ENCODE data around the gene CELA2A.
"Not testable (repeated sequence)": the region's sequence is repeated elsewhere in the genome, so short reads cannot be mapped to it uniquely, and the experiment has no call there.

The CELA2A gene

GRCh38 chr1:15472587-15472986 is 16.1 kb downstream of the CELA2A start:
- in situ Hi-C loops (cut with HindIII; ENCODE audit: low pct_unique_long_range_greater_than_20kb, low sequenced_read_pairs) = no loop called here
- no peak for TF ChIP-seq JUND (IDR thresholded peaks at IDR 0.05; ENCODE audit: low read depth)
- DNase-seq (ENCODE audit: low read depth in 1 of 2, low spot score in 1 of 2) = no peak

GRCh38 chr1:15475752-15476314 is 19.3 kb downstream of the CELA2A start, which contains the start of gene CELA2B:
TSS of gene CELA2B (plus strand) at chr1:15476104. CDS start at chr1:15476126, 22 bp downstream.
- in situ Hi-C loops (cut with HindIII; ENCODE audit: low pct_unique_long_range_greater_than_20kb, low sequenced_read_pairs) = no loop called here
- no peak for TF ChIP-seq JUND (IDR thresholded peaks at IDR 0.05; ENCODE audit: low read depth)

GRCh38 chr1:15476927-15477326 is 20.4 kb downstream of the CELA2A start:
- peak in 1 of 2 experiments; percentile 20 for DNase-seq (ENCODE audit: low read depth in 1 of 2, low spot score in 1 of 2)
- TF ChIP-seq JUND (IDR thresholded peaks at IDR 0.05; ENCODE audit: low read depth) = no peak
- in situ Hi-C loops (cut with HindIII; ENCODE audit: low pct_unique_long_range_greater_than_20kb, low sequenced_read_pairs) = no loop called here

More at GRCh38 chr1:15475752-15476314, 19.3 kb downstream of the CELA2A start, which contains the start of gene CELA2B:
- DNase-seq (ENCODE audit: low read depth in 1 of 2, low spot score in 1 of 2) = no peak

GRCh38 chr1:15477646-15478212 is 21.2 kb downstream of the CELA2A start:
- in situ Hi-C loops (cut with HindIII; ENCODE audit: low pct_unique_long_range_greater_than_20kb, low sequenced_read_pairs) = no loop called here
- no peak for TF ChIP-seq JUND (IDR thresholded peaks at IDR 0.05; ENCODE audit: low read depth)
- no peak for DNase-seq (ENCODE audit: low read depth in 1 of 2, low spot score in 1 of 2)

- in situ Hi-C loops (cut with HindIII; ENCODE audit: low pct_unique_long_range_greater_than_20kb, low sequenced_read_pairs) = no loop called here
- no peak for TF ChIP-seq JUND (IDR thresholded peaks at IDR 0.05; ENCODE audit: low read depth)
- no peak for DNase-seq (ENCODE audit: low read depth in 1 of 2, low spot score in 1 of 2)
Measured at GRCh38 chr1:15479654-15480347, 23.3 kb downstream of the CELA2A start.

GRCh38 chr1:15482455-15482854 is 25.9 kb downstream of the CELA2A start:
- in situ Hi-C loops (cut with HindIII; ENCODE audit: low pct_unique_long_range_greater_than_20kb, low sequenced_read_pairs); DNase-seq (ENCODE audit: low read depth in 1 of 2, low spot score in 1 of 2): not testable (repeated sequence)

GRCh38 chr1:15482983-15483543 is 26.5 kb downstream of the CELA2A start:
- DNase-seq (ENCODE audit: low read depth in 1 of 2, low spot score in 1 of 2); in situ Hi-C loops (cut with HindIII; ENCODE audit: low pct_unique_long_range_greater_than_20kb, low sequenced_read_pairs): not testable (repeated sequence)

- in situ Hi-C loops (cut with HindIII; ENCODE audit: low pct_unique_long_range_greater_than_20kb, low sequenced_read_pairs) = no loop called here
- TF ChIP-seq JUND (IDR thresholded peaks at IDR 0.05; ENCODE audit: low read depth) = no peak
- no peak for DNase-seq (ENCODE audit: low read depth in 1 of 2, low spot score in 1 of 2)
Measured at GRCh38 chr1:15483971-15484370, 27.4 kb downstream of the CELA2A start.

- in situ Hi-C loops (cut with HindIII; ENCODE audit: low pct_unique_long_range_greater_than_20kb, low sequenced_read_pairs); DNase-seq (ENCODE audit: low read depth in 1 of 2, low spot score in 1 of 2): not testable (repeated sequence)
Measured at GRCh38 chr1:15484443-15484842, 27.9 kb downstream of the CELA2A start.

GRCh38 chr1:15485636-15486035 is 29.1 kb downstream of the CELA2A start:
- in situ Hi-C loops (cut with HindIII; ENCODE audit: low pct_unique_long_range_greater_than_20kb, low sequenced_read_pairs) = no loop called here
- no peak for DNase-seq (ENCODE audit: low read depth in 1 of 2, low spot score in 1 of 2)
- no peak for TF ChIP-seq JUND (IDR thresholded peaks at IDR 0.05; ENCODE audit: low read depth)

- DNase-seq (ENCODE audit: low read depth in 1 of 2, low spot score in 1 of 2); in situ Hi-C loops (cut with HindIII; ENCODE audit: low pct_unique_long_range_greater_than_20kb, low sequenced_read_pairs): not testable (repeated sequence)
Measured at GRCh38 chr1:15486844-15487610, 30.5 kb downstream of the CELA2A start.

GRCh38 chr1:15488371-15488770 is 31.8 kb downstream of the CELA2A start:
- TF ChIP-seq JUND (IDR thresholded peaks at IDR 0.05; ENCODE audit: low read depth) = no peak
- no peak for DNase-seq (ENCODE audit: low read depth in 1 of 2, low spot score in 1 of 2)
- in situ Hi-C loops (cut with HindIII; ENCODE audit: low pct_unique_long_range_greater_than_20kb, low sequenced_read_pairs) = no loop called here
